Measurements from ENCODE around the gene RCAN1.
"Not testable (repeated sequence)": the region's sequence is repeated elsewhere in the genome, so short reads cannot be mapped to it uniquely, and the experiment has no call there.

DNA sequence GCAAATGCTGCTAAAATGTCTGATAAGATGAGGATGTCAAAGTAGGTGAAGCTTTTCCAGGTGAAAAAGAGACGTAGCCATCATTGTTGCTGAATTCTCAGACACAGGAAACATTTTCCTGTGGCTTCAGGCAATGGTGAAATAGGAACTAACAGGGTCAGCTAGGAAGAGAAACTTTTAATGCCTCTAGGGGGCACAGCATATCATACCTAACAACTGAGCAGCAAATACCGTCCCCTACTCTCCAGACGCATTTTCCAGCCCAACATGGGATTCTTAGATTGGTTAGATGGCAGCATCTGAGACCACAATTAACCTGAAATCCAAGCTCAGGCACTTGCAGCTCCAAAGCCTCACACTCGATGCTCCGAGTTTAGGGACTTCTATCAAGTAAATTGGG lies 131.1 kb downstream of the RCAN1 start:
- TF ChIP-seq, protein P1, sequence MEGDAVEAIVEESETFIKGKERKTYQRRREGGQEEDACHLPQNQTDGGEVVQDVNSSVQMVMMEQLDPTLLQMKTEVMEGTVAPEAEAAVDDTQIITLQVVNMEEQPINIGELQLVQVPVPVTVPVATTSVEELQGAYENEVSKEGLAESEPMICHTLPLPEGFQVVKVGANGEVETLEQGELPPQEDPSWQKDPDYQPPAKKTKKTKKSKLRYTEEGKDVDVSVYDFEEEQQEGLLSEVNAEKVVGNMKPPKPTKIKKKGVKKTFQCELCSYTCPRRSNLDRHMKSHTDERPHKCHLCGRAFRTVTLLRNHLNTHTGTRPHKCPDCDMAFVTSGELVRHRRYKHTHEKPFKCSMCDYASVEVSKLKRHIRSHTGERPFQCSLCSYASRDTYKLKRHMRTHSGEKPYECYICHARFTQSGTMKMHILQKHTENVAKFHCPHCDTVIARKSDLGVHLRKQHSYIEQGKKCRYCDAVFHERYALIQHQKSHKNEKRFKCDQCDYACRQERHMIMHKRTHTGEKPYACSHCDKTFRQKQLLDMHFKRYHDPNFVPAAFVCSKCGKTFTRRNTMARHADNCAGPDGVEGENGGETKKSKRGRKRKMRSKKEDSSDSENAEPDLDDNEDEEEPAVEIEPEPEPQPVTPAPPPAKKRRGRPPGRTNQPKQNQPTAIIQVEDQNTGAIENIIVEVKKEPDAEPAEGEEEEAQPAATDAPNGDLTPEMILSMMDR (optimal IDR thresholded peaks at IDR 0.05 in 1 of 3, IDR thresholded peaks at IDR 0.05 in 1 of 3, conservative IDR thresholded peaks at IDR 0.05 in 1 of 3; ENCODE audit: extremely low read depth in 1 of 3, insufficient read depth in 2 of 3, low read length in 3 of 3), result not testable (repeated sequence)
- TF ChIP-seq EZH2 (IDR thresholded peaks at IDR 0.05; ENCODE audit: low read length), result not testable (repeated sequence)
